Loucy (cell line): ENCODE data around the gene STX1A.

Experiments
- H2AFZ ChIP-seq: fragments of 200-600 bp; sonication (generic); 2 replicates; pipeline ENCODE4 v1.6.0; 2016; ENCODE audit warnings: antibody characterized with exemption, mild to moderate bottlenecking, low read length, moderate library complexity
- H3F3A ChIP-seq: fragments of 200-600 bp; 2 replicates; pipeline ENCODE4 v1.6.0; 2016; ENCODE audit warnings: antibody characterized with exemption, low read depth, mild to moderate bottlenecking
- H3K27me3 ChIP-seq: fragments of 200-600 bp; sonication (generic); 2 replicates; pipeline ENCODE4 v1.6.1; 2014; ENCODE audit warnings: low read length, mild to moderate bottlenecking; ENCODE audit not compliant: insufficient read depth, poor library complexity, severe bottlenecking
- H3K36me3 ChIP-seq: fragments of 200-600 bp; sonication (generic); 2 replicates; pipeline ENCODE4 v1.6.1; 2016; ENCODE audit warnings: low read length; ENCODE audit not compliant: insufficient read depth
- H3K4me1 ChIP-seq: fragments of 200-600 bp; sonication (generic); 2 replicates; pipeline ENCODE4 v1.5.1; 2014; ENCODE audit warnings: low read length, mild to moderate bottlenecking; ENCODE audit not compliant: insufficient read depth, poor library complexity, severe bottlenecking
- H3K4me2 ChIP-seq: fragments of 200-600 bp; sonication (generic); 2 replicates; pipeline ENCODE4 v1.6.0; 2014; ENCODE audit warnings: antibody characterized with exemption, low read length, low read depth, mild to moderate bottlenecking; ENCODE audit not compliant: poor library complexity, severe bottlenecking
- H3K4me3 ChIP-seq: fragments of 200-600 bp; sonication (generic); 2 replicates; pipeline ENCODE4 v1.5.1; 2014; ENCODE audit warnings: low read length, mild to moderate bottlenecking, mixed read lengths; ENCODE audit not compliant: poor library complexity, severe bottlenecking
- H3K79me2 ChIP-seq: fragments of 200-600 bp; sonication (generic); 2 replicates; pipeline ENCODE4 v1.6.1; 2014; ENCODE audit warnings: low read length; ENCODE audit not compliant: insufficient read depth
- H3K9ac ChIP-seq: fragments of 200-600 bp; sonication (generic); 2 replicates; pipeline ENCODE4 v1.6.0; 2014; ENCODE audit warnings: mild to moderate bottlenecking, low read depth, low read length, moderate library complexity; ENCODE audit not compliant: poor library complexity, severe bottlenecking
- H3K9me2 ChIP-seq: fragments of 200-600 bp; sonication (generic); replicated peaks from 2 replicates; pipeline ENCODE4 v1.6.1; 2016; ENCODE audit warnings: low read depth, low read length, mixed read lengths
- H3K9me3 ChIP-seq: fragments of 200-600 bp; sonication (generic); 2 replicates; pipeline ENCODE4 v1.6.1; 2014; ENCODE audit warnings: mild to moderate bottlenecking, antibody characterized with exemption, low read length, low read depth; ENCODE audit not compliant: insufficient read depth
- H4K20me1 ChIP-seq: fragments of 200-600 bp; sonication (generic); 2 replicates; pipeline ENCODE4 v1.6.0; 2014; ENCODE audit warnings: antibody characterized with exemption, low read length, mild to moderate bottlenecking; ENCODE audit not compliant: insufficient read depth, poor library complexity, severe bottlenecking
- CTCF ChIP-seq: fragments of 200-600 bp; sonication (generic); conservative IDR thresholded peaks from 2 replicates; pipeline ENCODE4 v1.5.1; 2014; ENCODE audit warnings: mild to moderate bottlenecking, antibody characterized with exemption, low read length
- EZH2phosphoT487 ChIP-seq: fragments of 200-600 bp; IDR thresholded peaks from 2 replicates; pipeline ENCODE4 v1.6.1; 2018; ENCODE audit warnings: antibody characterized with exemption, mild to moderate bottlenecking, moderate library complexity, borderline replicate concordance

STX1A gene

GRCh38 chr7:73708961-73709549 is 10.4 kb downstream of the STX1A start:
- no peaks in the 10 kb centered on the region for H3F3A ChIP-seq
- no peaks in the 10 kb centered on the region for H3K79me2 ChIP-seq
- H3K9me2 ChIP-seq: no peaks in the 10 kb centered on the region
- H3K4me3 ChIP-seq: no peak overlapping the region
- peaks cover 24% of the 10 kb centered on the region for H3K27me3 ChIP-seq
- no peak overlapping the region for H3K4me2 ChIP-seq
- H3K4me1 ChIP-seq: no peaks in the 10 kb centered on the region
- no peaks in the 10 kb centered on the region for H3K36me3 ChIP-seq
- TF ChIP-seq EZH2phosphoT487 (no peak), CTCF (no peak)
- no peaks in the 10 kb centered on the region for H4K20me1 ChIP-seq
- no peaks in the 10 kb centered on the region for H3K9me3 ChIP-seq
- H2AFZ ChIP-seq: no peak overlapping the region
- H3K9ac ChIP-seq: no peak overlapping the region

GRCh38 chr7:73707045-73707631 is 12.3 kb downstream of the STX1A start:
- Histone ChIP-seq H3K27me3 (peaks cover 5% of the 10 kb centered on the region), H3K4me2 (no peak overlapping the region), H3K36me3 (no peaks in the 10 kb centered on the region), H3K79me2 (no peaks in the 10 kb centered on the region), H3K4me3 (no peak overlapping the region), H3K4me1 (no peaks in the 10 kb centered on the region), H2AFZ (no peak overlapping the region), H3F3A (no peaks in the 10 kb centered on the region), H3K9ac (no peak overlapping the region), H4K20me1 (no peaks in the 10 kb centered on the region), H3K9me3 (no peaks in the 10 kb centered on the region), H3K9me2 (no peaks in the 10 kb centered on the region)
- TF ChIP-seq EZH2phosphoT487: no peak
- TF ChIP-seq CTCF: no peak

GRCh38 chr7:73706126-73707044 is 13.1 kb downstream of the STX1A start:
- H3K4me2 ChIP-seq: no peak overlapping the region
- no peaks in the 10 kb centered on the region for H3K27me3 ChIP-seq
- no peaks in the 10 kb centered on the region for H3K9me2 ChIP-seq
- no peaks in the 10 kb centered on the region for H3F3A ChIP-seq
- no peaks in the 10 kb centered on the region for H3K36me3 ChIP-seq
- H3K4me3 ChIP-seq: no peak overlapping the region
- H2AFZ ChIP-seq: no peak overlapping the region
- H3K9me3 ChIP-seq: no peaks in the 10 kb centered on the region
- TF ChIP-seq CTCF: no peak
- no peak for TF ChIP-seq EZH2phosphoT487
- no peaks in the 10 kb centered on the region for H3K79me2 ChIP-seq
- H4K20me1 ChIP-seq: no peaks in the 10 kb centered on the region
- no peak overlapping the region for H3K9ac ChIP-seq
- no peaks in the 10 kb centered on the region for H3K4me1 ChIP-seq
